NCI-H2107 treated with DMSO at 0.1 percent for 48 hours (cell line): Measurements from ENCODE around the gene NTN1.

Experiments
- DNase-seq: peaks from one replicate; lab custom pipeline; 2025; ENCODE audit not compliant: unreplicated experiment; lab: John Stamatoyannopoulos, UW

NTN1 gene

GRCh38 chr17:9120471-9120870 is 99.2 kb downstream of the NTN1 start:
- DNase-seq: no peak

- DNase-seq: no peak
Observed at GRCh38 chr17:9121186-9121820, 100.0 kb downstream of the NTN1 start.

- DNase-seq: no peak
Observed at GRCh38 chr17:9123594-9124553, 102.6 kb downstream of the NTN1 start.

- no peak for DNase-seq
Observed at GRCh38 chr17:9124554-9124935, 103.2 kb downstream of the NTN1 start.

- no peak for DNase-seq
Observed at GRCh38 chr17:9125722-9126121, 104.4 kb downstream of the NTN1 start.

- DNase-seq: no peak
Observed at GRCh38 chr17:9127340-9127739, 106.0 kb downstream of the NTN1 start.

GRCh38 chr17:9131371-9131770 is 110.1 kb downstream of the NTN1 start:
- no peak for DNase-seq

- no peak for DNase-seq
Observed at GRCh38 chr17:9132291-9132690, 111.0 kb downstream of the NTN1 start.

GRCh38 chr17:9132944-9133610 is 111.8 kb downstream of the NTN1 start:
- DNase-seq: no peak

GRCh38 chr17:9138161-9138717 is 116.9 kb downstream of the NTN1 start:
- DNase-seq: no peak

- no peak for DNase-seq
Observed at GRCh38 chr17:9139695-9140094, 118.4 kb downstream of the NTN1 start.

GRCh38 chr17:9140550-9141424 is 119.5 kb downstream of the NTN1 start:
- no peak for DNase-seq

- no peak for DNase-seq
Observed at GRCh38 chr17:9141425-9141753, 120.1 kb downstream of the NTN1 start.

- DNase-seq: no peak
Observed at GRCh38 chr17:9142772-9143494, 121.6 kb downstream of the NTN1 start.

- no peak for DNase-seq
Observed at GRCh38 chr17:9144502-9145249, 123.4 kb downstream of the NTN1 start.

- no peak for DNase-seq
Observed at GRCh38 chr17:9146064-9146463, 124.8 kb downstream of the NTN1 start.

GRCh38 chr17:9148905-9149525 is 127.7 kb downstream of the NTN1 start:
- DNase-seq: no peak

GRCh38 chr17:9150446-9151090 is 129.3 kb downstream of the NTN1 start:
- DNase-seq: no peak
